HS-5 (cell line): ENCODE data around the gene ECPAS.
"Not testable (repeated sequence)": the region's sequence is repeated elsewhere in the genome, so short reads cannot be mapped to it uniquely, and the experiment has no call there.

Source experiments
- DNase-seq: peaks from one replicate; pipeline ENCODE4 v3.0.0-alpha.2; 2012; ENCODE audit warnings: low read depth

ECPAS gene

DNA sequence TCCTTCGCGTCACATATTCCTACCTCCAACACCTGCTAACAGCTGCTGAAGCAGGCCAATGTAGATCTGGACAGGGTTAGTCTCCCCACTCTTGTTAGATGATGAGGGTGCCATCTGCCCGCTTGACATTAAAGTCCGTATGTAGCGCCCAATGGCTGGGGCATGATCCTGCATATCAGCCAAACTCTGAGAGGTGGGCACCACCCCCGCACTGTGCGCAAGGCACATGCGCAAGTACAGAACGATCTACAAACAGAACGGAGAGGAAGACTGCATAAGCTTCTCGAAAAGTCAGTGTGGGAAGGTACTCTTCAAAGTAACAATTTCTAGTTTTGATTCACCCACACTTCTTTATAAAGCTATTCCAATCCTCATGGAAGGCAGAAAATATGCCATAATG is 69.8 kb downstream of the ECPAS start:
- DNase-seq = no peak

DNA sequence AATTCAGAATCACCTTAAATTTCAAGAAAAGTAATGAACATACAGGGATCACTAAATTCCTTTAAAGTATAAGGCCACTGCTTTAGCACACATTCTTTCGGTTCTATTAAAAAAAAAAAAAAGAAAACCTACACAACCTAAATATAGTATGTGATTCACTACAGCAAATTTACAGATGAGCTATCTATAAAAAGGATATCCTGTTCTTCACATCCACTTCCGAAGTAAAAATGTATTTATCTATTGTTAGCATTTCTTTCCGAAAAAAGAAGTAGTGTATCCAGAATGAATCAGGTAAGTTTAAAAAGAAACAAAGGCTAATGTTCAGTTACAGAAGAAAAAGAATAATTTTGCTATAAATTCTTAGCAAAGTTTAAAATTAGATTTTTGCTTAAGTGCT is 70.2 kb downstream of the ECPAS start:
- DNase-seq = no peak

GRCh38 chr9:111412280-111412679 is 71.9 kb downstream of the ECPAS start:
- DNase-seq = no peak

DNA sequence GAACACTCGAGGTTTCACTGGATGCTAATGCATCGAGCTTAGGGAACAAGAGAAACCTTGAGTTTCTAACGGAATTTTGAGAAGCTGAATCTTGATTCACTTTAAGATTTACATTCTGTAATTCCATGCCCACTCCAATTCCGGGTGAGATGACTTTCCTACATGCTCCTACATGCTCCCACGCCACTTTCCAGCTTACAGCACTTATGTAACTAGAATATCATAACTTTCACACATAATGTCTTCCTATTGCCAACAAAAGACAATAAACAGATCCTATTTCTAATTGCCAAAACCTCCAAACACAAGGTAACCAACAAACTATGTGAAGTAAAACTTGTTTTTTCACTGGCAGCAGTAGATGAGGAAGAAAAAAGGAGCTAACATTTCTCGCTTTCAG is 72.9 kb downstream of the ECPAS start:
- DNase-seq = no peak

DNA sequence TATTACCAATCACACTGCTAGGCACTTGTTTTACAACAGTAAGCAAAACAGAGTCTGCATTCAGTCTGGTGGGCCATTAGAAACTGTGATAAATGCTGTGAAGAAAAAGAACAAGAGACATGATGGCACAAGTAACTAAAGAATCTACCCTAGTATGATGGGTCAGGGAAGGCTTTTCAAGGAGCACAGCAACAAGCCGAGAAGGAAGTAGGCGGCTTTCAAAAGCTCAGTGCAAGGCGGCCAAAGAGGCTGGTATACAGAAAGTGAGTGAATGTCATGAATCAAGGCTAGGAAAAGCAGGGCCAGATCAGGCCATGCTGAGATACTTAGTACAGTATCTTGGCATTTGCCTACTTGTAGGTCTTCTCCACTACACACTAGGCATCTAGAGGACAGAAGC is 76.4 kb downstream of the ECPAS start:
- no peak for DNase-seq

DNA sequence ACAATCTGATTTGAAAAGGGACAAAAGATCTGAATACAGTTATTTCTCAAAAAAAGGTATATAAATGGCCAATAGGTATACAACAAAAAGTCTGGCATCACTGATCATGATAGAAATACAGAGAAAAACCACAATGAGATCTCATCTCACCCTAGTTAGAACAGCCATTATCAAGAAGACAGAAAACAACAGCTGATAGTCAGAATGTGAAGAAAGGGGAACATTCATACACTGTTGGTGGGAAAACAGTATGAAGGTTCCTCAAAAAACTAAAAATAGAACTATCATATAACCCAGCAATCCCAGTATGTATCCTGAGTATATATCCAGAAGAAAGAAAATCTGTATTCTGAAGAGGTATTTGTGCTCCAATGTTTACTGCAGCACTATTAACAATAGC is 78.5 kb downstream of the ECPAS start:
- DNase-seq = no peak

DNA sequence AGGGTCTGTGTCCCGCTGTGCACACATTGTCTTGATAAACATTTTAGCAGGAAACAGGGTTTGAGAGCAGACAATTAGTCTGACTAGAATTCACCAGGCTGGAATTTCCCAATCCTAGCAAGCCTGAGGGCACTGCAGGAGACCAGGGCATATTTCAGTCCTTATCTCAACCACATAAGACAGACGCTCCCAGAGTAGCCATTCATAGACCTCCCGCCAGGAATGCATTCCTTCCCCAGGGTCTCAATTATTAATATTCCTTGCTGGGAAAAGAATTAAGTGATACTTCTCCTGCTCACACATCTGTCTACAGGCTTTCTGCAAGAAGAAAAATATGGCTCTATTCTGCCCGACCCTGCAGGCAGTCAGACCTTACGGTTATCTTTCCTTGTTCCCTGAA is 82.7 kb downstream of the ECPAS start:
- DNase-seq = not testable (repeated sequence)

DNA sequence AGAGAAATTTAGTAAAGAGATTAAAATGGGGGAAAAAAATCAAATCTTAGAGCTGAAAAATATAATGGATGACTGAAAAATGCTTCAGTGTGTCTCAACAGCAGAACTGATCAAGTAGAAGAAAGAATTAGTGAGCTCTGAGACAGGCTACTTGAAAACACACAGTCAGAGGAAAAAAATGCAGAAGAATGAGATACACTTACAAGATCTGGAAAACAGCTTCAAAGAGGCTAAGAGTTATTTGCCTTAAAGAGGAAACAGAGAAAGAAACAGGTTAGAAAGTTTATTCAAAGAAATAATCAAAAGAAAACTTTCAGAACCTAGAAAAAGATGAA is 83.7 kb downstream of the ECPAS start:
- no peak for DNase-seq

DNA sequence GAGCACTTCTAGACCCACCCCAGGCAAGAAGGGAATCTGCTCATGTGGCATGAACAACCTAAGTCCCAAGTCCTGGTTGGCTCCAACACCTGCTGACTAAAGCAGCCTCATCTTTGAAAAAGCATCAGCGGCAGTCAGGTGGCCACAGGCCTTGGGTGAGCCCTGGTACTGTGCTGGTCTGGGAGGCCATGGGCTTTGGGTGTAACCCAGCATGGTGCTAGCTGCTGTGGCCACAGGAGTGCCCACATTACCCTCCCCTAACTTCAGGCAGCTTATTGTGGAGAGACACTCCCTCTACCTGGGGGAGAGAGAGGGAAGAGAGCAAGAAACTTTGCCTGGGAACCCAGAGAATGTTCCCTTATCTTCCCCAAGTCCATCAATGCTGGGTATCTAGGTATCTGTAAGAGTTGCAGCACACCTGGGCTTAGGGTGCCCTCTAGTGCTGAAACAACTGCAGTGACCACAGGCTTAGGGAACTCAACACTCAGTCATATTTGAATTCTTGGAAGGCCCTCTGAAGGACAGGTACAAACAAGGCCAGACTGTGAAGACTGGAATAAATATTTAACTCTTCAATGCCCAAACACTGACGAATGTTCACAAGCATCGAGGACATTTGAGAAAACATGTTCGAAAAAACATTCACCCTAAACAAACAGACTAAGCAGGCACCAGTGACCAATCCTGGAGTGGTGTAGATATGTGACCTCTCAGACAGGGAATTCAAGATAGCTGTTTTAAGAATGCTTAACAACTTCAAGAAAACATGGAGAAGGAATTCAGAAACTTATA is 84.2 kb downstream of the ECPAS start:
- no peak for DNase-seq

DNA sequence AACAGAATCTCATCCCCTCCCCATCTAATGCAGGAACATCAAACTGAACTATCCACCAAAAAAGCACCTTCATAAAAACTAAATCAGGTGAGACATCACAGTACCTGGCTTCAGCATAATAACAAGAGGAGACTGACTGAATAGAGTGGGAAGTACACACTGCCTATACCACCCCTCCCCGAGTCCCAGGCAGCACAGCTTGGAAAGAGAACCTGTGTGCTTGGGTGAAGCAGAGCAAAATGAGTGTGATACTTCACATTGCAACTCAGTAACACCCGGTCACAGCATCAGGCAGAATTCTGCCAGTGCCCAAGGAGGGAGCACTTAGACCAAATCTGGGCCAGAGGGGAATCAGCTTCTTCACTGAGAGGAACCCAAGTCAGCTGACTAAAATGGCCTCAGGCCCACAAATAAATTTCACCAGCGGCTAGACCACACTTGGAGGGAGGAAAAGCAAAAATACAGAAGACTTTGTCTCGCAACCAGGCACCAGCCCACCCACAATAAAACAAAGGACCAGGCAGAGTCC is 84.9 kb downstream of the ECPAS start:
- DNase-seq = no peak

GRCh38 chr9:111393971-111394370 is 90.2 kb downstream of the ECPAS start:
- DNase-seq = no peak

GRCh38 chr9:111389406-111389805 is 94.8 kb downstream of the ECPAS start:
- DNase-seq = no peak

DNA sequence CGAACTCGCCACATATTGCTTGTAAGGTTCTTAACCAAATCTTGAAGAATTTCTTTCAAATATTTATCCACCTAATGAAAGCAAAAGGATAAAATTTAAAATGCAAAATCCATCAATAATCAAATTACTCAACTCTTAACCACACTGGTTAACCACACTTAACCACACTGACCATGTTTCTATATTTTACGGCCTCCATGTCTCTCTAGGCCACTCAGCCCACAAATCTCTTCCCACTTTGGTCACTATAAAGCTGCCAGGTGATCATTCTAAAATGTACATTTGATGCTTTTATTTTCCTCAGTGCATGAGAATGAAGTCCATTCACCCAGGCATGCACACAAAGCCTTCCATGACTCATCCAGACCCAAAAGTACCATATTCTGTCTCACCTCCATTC is 97.8 kb downstream of the ECPAS start:
- no peak for DNase-seq

DNA sequence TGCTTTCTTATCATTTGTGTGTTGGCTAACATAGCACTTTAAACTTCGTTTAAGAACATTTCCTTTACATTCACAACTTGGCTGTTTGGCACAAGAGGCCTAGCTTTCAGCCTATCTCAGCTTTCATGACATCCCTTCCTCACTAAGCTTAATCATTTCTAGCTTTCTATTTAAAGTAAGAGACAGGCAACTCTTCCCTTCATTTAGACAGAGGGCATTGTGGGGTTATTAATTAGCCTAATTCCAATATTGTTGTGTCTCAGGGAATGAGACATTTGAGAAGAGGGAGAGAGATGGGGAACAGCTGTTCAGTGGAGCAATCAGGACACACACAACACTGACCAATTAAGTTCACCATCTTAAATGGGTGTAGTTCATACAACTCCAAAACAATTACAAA is 103.2 kb downstream of the ECPAS start:
- no peak for DNase-seq

DNA sequence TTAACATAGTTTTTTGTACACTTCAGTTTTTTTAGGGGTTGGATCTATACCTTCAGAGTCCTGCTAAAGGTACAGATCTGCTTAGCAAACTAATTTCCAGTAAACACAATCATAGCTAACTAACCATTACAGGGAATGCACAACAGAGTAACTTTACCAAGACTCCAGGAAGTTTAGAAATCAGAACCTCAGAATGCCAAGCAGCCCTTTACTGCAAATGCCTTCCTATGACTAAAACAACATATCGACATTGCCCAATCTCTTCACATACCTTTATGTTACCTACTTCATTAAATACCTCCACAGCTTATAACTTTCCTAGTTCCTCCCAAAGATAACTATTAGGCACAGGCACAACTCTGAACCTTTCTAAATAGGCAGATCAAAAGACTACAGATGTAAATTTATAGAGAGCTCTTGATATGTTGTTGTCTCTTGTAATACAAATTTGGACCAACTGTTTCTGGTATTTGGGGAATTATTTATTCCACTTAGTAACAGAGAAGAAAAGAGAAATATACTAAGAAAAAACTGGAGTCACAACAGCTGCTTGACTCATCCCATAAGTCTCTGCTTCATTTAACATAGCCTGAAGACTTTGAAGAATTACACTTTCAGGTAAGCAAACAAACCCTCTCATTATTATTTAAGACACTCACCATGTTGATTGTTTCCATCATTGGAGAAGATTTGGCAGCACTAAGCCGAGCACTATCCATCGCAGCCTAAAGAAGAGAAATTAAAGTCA is 108.2 kb downstream of the ECPAS start:
- DNase-seq = no peak

- DNase-seq = no peak
These were observed 109.1 kb downstream of the ECPAS start for GRCh38 chr9:111375062-111375461.

DNA sequence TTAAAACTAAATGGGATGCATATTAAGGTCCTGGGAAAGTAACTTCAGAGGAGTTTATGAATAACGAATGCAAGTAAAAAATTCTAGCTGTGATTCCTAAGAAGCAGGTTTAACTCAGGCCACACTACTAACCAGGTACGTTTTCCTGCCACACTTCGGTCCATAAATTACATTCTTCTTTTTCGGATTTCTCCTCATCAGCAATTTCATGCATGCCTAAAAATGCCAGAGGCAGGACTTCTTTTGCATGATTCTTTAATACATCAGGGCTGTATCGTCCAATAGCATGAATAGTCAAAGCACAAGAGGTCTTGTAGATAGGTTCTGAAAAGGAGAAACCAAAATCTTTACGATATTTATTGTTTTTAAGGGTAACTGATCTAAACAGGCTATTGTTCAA is 111.9 kb downstream of the ECPAS start:
- DNase-seq = no peak

GRCh38 chr9:111366978-111367377 is 117.2 kb downstream of the ECPAS start:
- no peak for DNase-seq

- DNase-seq = no peak
These were observed 121.7 kb downstream of the ECPAS start for GRCh38 chr9:111362526-111362925.

DNA sequence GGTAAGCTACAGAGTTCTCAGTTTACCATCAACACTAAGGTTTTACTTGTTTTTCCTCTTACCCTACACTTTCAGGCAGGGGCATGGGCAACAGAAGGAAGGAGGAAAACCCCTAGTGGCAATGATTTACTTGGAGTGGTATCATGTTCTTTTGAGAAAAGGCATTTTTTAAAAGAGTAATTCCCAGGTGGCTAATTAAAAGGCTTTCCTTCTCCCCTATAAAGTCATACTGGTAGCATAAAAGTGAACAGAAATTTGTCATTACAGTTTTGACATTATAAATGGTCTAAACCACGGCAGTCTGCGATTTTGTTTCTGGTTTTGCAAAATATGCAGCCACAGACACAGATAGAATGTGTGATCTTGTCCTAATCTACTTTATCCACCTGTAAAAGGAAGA is 123.3 kb downstream of the ECPAS start:
- no peak for DNase-seq

- peak; percentile 72 for DNase-seq
These were observed 127.5 kb downstream of the ECPAS start for GRCh38 chr9:111356481-111357244.

DNA sequence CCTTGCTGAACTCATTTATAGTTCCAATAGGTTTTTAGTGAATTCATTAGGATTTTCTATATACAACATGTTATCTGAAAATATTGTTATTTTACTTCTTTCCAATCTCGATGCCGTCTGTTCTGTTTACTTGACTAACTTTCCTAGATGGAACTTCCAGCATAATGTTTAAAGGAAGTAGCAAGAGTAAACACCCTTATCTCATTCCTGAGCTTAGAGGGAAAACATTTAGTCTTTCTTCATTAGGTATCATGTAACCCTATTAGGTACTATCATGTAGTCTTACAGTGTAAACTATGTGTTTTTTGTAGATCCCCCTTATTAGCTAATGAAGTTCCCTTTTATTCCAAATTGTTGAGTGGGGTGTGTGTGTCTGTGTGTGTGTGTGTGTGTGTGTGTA is 131.6 kb downstream of the ECPAS start:
- no peak for DNase-seq

GRCh38 chr9:111350556-111350955 is 133.6 kb downstream of the ECPAS start:
- DNase-seq = peak; percentile 78
